Ovary (tissue), 3 donors: Measurements from ENCODE around the gene FAM219A.

ENCODE experiments used
- POLR2A ChIP-seq: fragments of 450-650 bp; IDR thresholded peaks from one replicate; pipeline ENCODE4 v1.6.1; 2017; ENCODE audit warnings: antibody characterized with exemption, mild to moderate bottlenecking, moderate library complexity
- TF ChIP-seq, protein P1 (sequence below), 3 donors: fragments of 450-650 bp in 2 of 3; fragments of 200-600 bp in 1 of 3; IDR thresholded peaks; one replicate each; pipeline versions ENCODE4 v1.5.1 to v1.8.0; 2016 to 2022; ENCODE audit warnings: antibody characterized with exemption in 3 of 3, mild to moderate bottlenecking in 1 of 3
- donor health status: DM: no; HTN: no; CAD: no.

GRCh38 chr9:34451135-34451534, 7.2 kb downstream of the FAM219A start:
- TF ChIP-seq, protein P1, sequence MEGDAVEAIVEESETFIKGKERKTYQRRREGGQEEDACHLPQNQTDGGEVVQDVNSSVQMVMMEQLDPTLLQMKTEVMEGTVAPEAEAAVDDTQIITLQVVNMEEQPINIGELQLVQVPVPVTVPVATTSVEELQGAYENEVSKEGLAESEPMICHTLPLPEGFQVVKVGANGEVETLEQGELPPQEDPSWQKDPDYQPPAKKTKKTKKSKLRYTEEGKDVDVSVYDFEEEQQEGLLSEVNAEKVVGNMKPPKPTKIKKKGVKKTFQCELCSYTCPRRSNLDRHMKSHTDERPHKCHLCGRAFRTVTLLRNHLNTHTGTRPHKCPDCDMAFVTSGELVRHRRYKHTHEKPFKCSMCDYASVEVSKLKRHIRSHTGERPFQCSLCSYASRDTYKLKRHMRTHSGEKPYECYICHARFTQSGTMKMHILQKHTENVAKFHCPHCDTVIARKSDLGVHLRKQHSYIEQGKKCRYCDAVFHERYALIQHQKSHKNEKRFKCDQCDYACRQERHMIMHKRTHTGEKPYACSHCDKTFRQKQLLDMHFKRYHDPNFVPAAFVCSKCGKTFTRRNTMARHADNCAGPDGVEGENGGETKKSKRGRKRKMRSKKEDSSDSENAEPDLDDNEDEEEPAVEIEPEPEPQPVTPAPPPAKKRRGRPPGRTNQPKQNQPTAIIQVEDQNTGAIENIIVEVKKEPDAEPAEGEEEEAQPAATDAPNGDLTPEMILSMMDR (IDR thresholded peaks at IDR 0.05) = no peak
- no peak for TF ChIP-seq POLR2A
